Nephron (organoid): Measurements from ENCODE around the gene CAPN15.

Source experiments
- H3K27ac Mint-ChIP-seq, 3 experiments: 2 replicates each; pipeline ENCODE4 v1.8.0; 2020; ENCODE audit warnings: mixed read lengths in 3 of 3, mild to moderate bottlenecking in 2 of 3, moderate library complexity in 1 of 3
- H3K27me3 Mint-ChIP-seq: 2 replicates; pipeline ENCODE4 v1.8.0; 2021; ENCODE audit warnings: low read depth, mild to moderate bottlenecking, moderate library complexity, mixed read lengths
- H3K36me3 Mint-ChIP-seq: 2 replicates; pipeline ENCODE4 v1.8.0; 2020; ENCODE audit warnings: low read depth, mixed read lengths
- H3K4me1 Mint-ChIP-seq: 2 replicates; pipeline ENCODE4 v1.8.0; 2020; ENCODE audit warnings: mixed read lengths
- H3K4me3 Mint-ChIP-seq, 3 experiments: 2 replicates each; pipeline ENCODE4 v1.8.0; 2020; ENCODE audit warnings: mild to moderate bottlenecking in 3 of 3, mixed read lengths in 3 of 3, moderate library complexity in 2 of 3
- H3K9me3 Mint-ChIP-seq: 2 replicates; pipeline ENCODE4 v1.8.0; 2020; ENCODE audit warnings: mixed read lengths
- CTCF ChIP-seq, 3 experiments: fragments of 200-600 bp; sonication (generic); IDR thresholded peaks; one replicate each; pipeline ENCODE4 v1.5.0; 2021; ENCODE audit warnings: antibody characterized with exemption in 3 of 3; ENCODE audit not compliant: unreplicated experiment in 3 of 3

The CAPN15 gene

GRCh38 chr16:572865-573650, 45.5 kb downstream of the CAPN15 start:
- peaks cover 25% of the 10 kb centered on the region for H3K4me1 Mint-ChIP-seq
- H3K36me3 Mint-ChIP-seq: no peaks in the 10 kb centered on the region
- H3K27me3 Mint-ChIP-seq: no peaks in the 10 kb centered on the region
- no peak overlapping the region for H3K4me3 Mint-ChIP-seq
- no peak overlapping the region for H3K27ac Mint-ChIP-seq
- no peaks in the 10 kb centered on the region for H3K9me3 Mint-ChIP-seq
- TF ChIP-seq CTCF (IDR thresholded peaks at IDR 0.05; ENCODE audit: unreplicated experiment in 3 of 3): no peak

- Mint-ChIP-seq H3K27me3 (no peaks in the 10 kb centered on the region), H3K4me3 (no peak overlapping the region), H3K27ac (no peak overlapping the region), H3K4me1 (peaks cover 20% of the 10 kb centered on the region), H3K36me3 (no peaks in the 10 kb centered on the region), H3K9me3 (no peaks in the 10 kb centered on the region)
- no peak for TF ChIP-seq CTCF (IDR thresholded peaks at IDR 0.05; ENCODE audit: unreplicated experiment in 3 of 3)
These were observed 46.7 kb downstream of the CAPN15 start for GRCh38 chr16:574021-574760.

GRCh38 chr16:575354-576196, 48.1 kb downstream of the CAPN15 start:
- Mint-ChIP-seq H3K27me3 (no peaks in the 10 kb centered on the region), H3K9me3 (no peaks in the 10 kb centered on the region), H3K4me3 (no peak overlapping the region), H3K27ac (no peak overlapping the region), H3K4me1 (peaks cover 17% of the 10 kb centered on the region), H3K36me3 (no peaks in the 10 kb centered on the region)
- TF ChIP-seq CTCF (IDR thresholded peaks at IDR 0.05; ENCODE audit: unreplicated experiment in 3 of 3): no peak

GRCh38 chr16:576197-576822, 48.8 kb downstream of the CAPN15 start:
- no peaks in the 10 kb centered on the region for H3K27me3 Mint-ChIP-seq
- no peaks in the 10 kb centered on the region for H3K36me3 Mint-ChIP-seq
- peak overlapping the region in 1 of 3 experiments; percentile 24 for H3K27ac Mint-ChIP-seq
- no peaks in the 10 kb centered on the region for H3K9me3 Mint-ChIP-seq
- H3K4me3 Mint-ChIP-seq: peak overlapping the region in 1 of 3 experiments; percentile 11
- peaks cover 9% of the 10 kb centered on the region for H3K4me1 Mint-ChIP-seq
- no peak for TF ChIP-seq CTCF (IDR thresholded peaks at IDR 0.05; ENCODE audit: unreplicated experiment in 3 of 3)

- Mint-ChIP-seq H3K4me3 (peak overlapping the region in 1 of 3 experiments; percentile 11), H3K27ac (peak overlapping the region in 1 of 3 experiments; percentile 24), H3K4me1 (peaks cover 4% of the 10 kb centered on the region), H3K36me3 (no peaks in the 10 kb centered on the region), H3K9me3 (no peaks in the 10 kb centered on the region), H3K27me3 (no peaks in the 10 kb centered on the region)
- TF ChIP-seq CTCF (IDR thresholded peaks at IDR 0.05; ENCODE audit: unreplicated experiment in 3 of 3): no peak
These were observed 49.3 kb downstream of the CAPN15 start for GRCh38 chr16:576823-577201.
